ENCODE results near the gene OR6C2. TPM values are rescaled to one million over a fixed set of nuclear protein-coding genes. Genes with fewer than 3 reads are reported as not detected.
"Not testable (repeated sequence)": the region's sequence is repeated elsewhere in the genome, so short reads cannot be mapped to it uniquely, and the experiment has no call there.

Gene OR6C2
- total RNA-seq, 2 donors from 2014 or later: not detected

DNA sequence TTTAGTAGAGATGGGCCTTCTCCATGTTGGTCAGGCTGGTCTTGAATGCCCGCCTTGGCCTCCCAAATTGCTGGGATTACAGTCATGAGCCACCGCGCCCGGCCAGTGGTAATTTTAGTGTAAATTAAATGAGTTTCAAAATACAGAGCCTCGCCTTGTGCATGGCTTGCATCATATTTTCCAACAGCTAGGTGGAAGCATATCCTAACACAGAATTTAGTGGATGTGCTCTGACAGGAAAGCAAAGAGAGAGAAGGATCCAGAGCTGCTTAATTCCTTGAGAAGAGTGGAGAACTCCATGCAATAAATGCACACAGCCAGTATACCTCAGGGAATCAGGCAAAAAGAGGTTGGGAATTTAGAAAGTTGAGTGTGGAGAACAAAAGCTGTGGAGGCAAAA lies 2.5 kb downstream of the OR6C2 start:
- H3K4me1 Mint-ChIP-seq: no peaks in the 10 kb centered on the region
- Histone ChIP-seq H3K4me1 (ENCODE audit: control insufficient read depth, insufficient read depth, low read length) (no peaks in the 10 kb centered on the region), H3K27ac (ENCODE audit: low read depth, low read length) (no peak overlapping the region), H3K36me3 (ENCODE audit: control insufficient read depth, insufficient read depth, low read length) (no peaks in the 10 kb centered on the region), H3K9ac (ENCODE audit: extremely low read depth, low read length, poor library complexity, severe bottlenecking) (no peak overlapping the region), H3K27me3 (ENCODE audit: control insufficient read depth, insufficient read depth, low read length, poor library complexity, severe bottlenecking) (no peaks in the 10 kb centered on the region), H3K9me3 (ENCODE audit: control insufficient read depth, low read length) (peaks cover 13% of the 10 kb centered on the region), H3K4me3 (ENCODE audit: low read length) (no peak overlapping the region)
- no peak for DNase-seq
- WGBS, 2 experiments (ENCODE audit: insufficient coverage in 1 of 2, insufficient read length in 1 of 2): 70 to 97% methylated on average over 4 to 5 of the region's 5 CpGs
- no peaks in the 10 kb centered on the region for H3K27me3 Mint-ChIP-seq (ENCODE audit: insufficient read depth)
- TF ChIP-seq, protein P1, sequence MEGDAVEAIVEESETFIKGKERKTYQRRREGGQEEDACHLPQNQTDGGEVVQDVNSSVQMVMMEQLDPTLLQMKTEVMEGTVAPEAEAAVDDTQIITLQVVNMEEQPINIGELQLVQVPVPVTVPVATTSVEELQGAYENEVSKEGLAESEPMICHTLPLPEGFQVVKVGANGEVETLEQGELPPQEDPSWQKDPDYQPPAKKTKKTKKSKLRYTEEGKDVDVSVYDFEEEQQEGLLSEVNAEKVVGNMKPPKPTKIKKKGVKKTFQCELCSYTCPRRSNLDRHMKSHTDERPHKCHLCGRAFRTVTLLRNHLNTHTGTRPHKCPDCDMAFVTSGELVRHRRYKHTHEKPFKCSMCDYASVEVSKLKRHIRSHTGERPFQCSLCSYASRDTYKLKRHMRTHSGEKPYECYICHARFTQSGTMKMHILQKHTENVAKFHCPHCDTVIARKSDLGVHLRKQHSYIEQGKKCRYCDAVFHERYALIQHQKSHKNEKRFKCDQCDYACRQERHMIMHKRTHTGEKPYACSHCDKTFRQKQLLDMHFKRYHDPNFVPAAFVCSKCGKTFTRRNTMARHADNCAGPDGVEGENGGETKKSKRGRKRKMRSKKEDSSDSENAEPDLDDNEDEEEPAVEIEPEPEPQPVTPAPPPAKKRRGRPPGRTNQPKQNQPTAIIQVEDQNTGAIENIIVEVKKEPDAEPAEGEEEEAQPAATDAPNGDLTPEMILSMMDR (conservative IDR thresholded peaks at IDR 0.05): peak; percentile 41
- H3K4me3 Mint-ChIP-seq: no peak overlapping the region
- H3K27ac Mint-ChIP-seq: no peak overlapping the region
- no peaks in the 10 kb centered on the region for H3K36me3 Mint-ChIP-seq (ENCODE audit: low read depth)
- H3K9me3 Mint-ChIP-seq: peaks cover 13% of the 10 kb centered on the region

DNA sequence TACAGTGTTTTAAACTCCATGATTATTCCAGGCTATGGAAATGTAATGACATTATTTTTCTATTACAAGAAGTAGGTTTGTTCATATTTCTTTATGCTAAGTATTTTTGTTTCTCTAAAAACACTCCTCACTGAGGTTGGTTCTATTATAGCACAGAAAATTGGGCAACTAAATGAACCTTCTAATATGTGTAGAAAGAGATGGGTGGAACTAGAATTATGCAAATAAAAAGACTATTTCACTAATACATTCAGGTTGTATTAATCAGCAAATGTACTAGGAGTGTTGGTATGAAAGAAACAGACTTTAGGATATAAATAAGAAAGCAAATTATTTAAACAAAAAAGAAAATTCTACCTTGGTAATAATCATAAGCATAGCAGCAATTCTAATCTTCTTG lies 4.9 kb downstream of the OR6C2 start:
- Histone ChIP-seq H3K27ac (ENCODE audit: low read depth, low read length) (no peak overlapping the region), H3K27me3 (ENCODE audit: control insufficient read depth, insufficient read depth, low read length, poor library complexity, severe bottlenecking) (no peaks in the 10 kb centered on the region), H3K4me3 (ENCODE audit: low read length) (no peak overlapping the region), H3K4me1 (ENCODE audit: control insufficient read depth, insufficient read depth, low read length) (no peaks in the 10 kb centered on the region), H3K9ac (ENCODE audit: extremely low read depth, low read length, poor library complexity, severe bottlenecking) (no peak overlapping the region), H3K36me3 (ENCODE audit: control insufficient read depth, insufficient read depth, low read length) (no peaks in the 10 kb centered on the region), H3K9me3 (ENCODE audit: control insufficient read depth, low read length) (no peaks in the 10 kb centered on the region)
- H3K4me3 Mint-ChIP-seq: no peak overlapping the region
- no peaks in the 10 kb centered on the region for H3K9me3 Mint-ChIP-seq
- no peaks in the 10 kb centered on the region for H3K36me3 Mint-ChIP-seq (ENCODE audit: low read depth)
- no peaks in the 10 kb centered on the region for H3K27me3 Mint-ChIP-seq (ENCODE audit: insufficient read depth)
- H3K27ac Mint-ChIP-seq: no peak overlapping the region
- H3K4me1 Mint-ChIP-seq: no peaks in the 10 kb centered on the region
- DNase-seq: no peak
- TF ChIP-seq, protein P1 (conservative IDR thresholded peaks at IDR 0.05): no peak

DNA sequence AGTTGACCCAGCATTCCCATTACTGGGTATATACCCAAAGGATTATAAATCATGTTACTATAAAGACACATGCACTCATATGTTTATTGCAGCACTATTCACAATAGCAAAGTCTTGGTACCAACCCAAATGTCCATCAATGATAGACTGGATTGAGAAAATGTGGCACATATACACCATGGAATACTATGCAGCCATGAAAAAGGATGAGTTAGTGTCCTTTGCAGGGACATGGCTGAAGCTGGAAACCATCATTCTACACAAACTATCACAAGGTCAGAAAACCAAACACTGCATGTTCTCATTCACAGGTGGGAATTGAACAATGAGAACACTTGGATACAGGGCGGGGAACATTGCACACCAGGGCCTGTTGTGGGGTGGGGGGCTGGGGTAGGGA lies 21.1 kb downstream of the OR6C2 start:
- not testable (repeated sequence) for H3K27me3 ChIP-seq (ENCODE audit: control insufficient read depth, insufficient read depth, low read length, poor library complexity, severe bottlenecking); H3K4me1 Mint-ChIP-seq; H3K4me3 Mint-ChIP-seq; DNase-seq; H3K9ac ChIP-seq (ENCODE audit: extremely low read depth, low read length, poor library complexity, severe bottlenecking); H3K27me3 Mint-ChIP-seq (ENCODE audit: insufficient read depth); H3K4me3 ChIP-seq (ENCODE audit: low read length); H3K9me3 ChIP-seq (ENCODE audit: control insufficient read depth, low read length); H3K4me1 ChIP-seq (ENCODE audit: control insufficient read depth, insufficient read depth, low read length); H3K36me3 ChIP-seq (ENCODE audit: control insufficient read depth, insufficient read depth, low read length); H3K27ac Mint-ChIP-seq; H3K27ac ChIP-seq (ENCODE audit: low read depth, low read length); H3K36me3 Mint-ChIP-seq (ENCODE audit: low read depth)
- peaks cover 11% of the 10 kb centered on the region for H3K9me3 Mint-ChIP-seq
- 100% methylated on average over 1 of the region's 1 CpG for WGBS, 2 experiments (ENCODE audit: insufficient coverage in 1 of 2, insufficient read length in 1 of 2)

DNA sequence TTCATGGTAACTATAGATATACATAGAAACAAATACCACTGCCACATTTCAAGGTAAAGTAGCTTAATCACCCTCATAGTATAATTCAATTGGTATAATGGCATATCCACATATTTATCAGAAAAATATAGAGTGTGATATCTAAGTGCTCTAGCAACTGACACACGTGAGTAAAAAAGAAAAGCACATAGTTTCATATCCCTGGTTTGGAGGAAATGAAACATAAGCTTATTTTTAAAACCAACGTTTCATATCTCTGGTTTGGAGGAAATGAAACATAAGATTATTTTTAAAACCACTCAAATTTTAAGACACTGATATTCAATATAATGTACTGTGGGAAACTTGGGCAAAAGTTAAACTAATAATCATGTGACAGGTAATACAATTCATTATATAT lies 24.0 kb downstream of the OR6C2 start:
- Histone ChIP-seq H3K4me1 (ENCODE audit: control insufficient read depth, insufficient read depth, low read length) (no peaks in the 10 kb centered on the region), H3K9ac (ENCODE audit: extremely low read depth, low read length, poor library complexity, severe bottlenecking) (no peak overlapping the region), H3K36me3 (ENCODE audit: control insufficient read depth, insufficient read depth, low read length) (no peaks in the 10 kb centered on the region), H3K27me3 (ENCODE audit: control insufficient read depth, insufficient read depth, low read length, poor library complexity, severe bottlenecking) (no peaks in the 10 kb centered on the region), H3K9me3 (ENCODE audit: control insufficient read depth, low read length) (no peaks in the 10 kb centered on the region), H3K27ac (ENCODE audit: low read depth, low read length) (no peak overlapping the region), H3K4me3 (ENCODE audit: low read length) (no peak overlapping the region)
- 94% methylated on average over 2 of the region's 2 CpGs; no CpG with 5 or more reads in 1 of the 2 experiments for WGBS, 2 experiments (ENCODE audit: insufficient coverage in 1 of 2, insufficient read length in 1 of 2)
- peaks cover 11% of the 10 kb centered on the region for H3K9me3 Mint-ChIP-seq
- no peak for DNase-seq
- no peaks in the 10 kb centered on the region for H3K36me3 Mint-ChIP-seq (ENCODE audit: low read depth)
- H3K27ac Mint-ChIP-seq: no peak overlapping the region
- H3K4me1 Mint-ChIP-seq: peaks cover 12% of the 10 kb centered on the region
- TF ChIP-seq, protein P1 (conservative IDR thresholded peaks at IDR 0.05): no peak
- H3K4me3 Mint-ChIP-seq: no peak overlapping the region
- H3K27me3 Mint-ChIP-seq (ENCODE audit: insufficient read depth): no peaks in the 10 kb centered on the region

All from endodermal cell (in vitro differentiated cells).